A673 (cell line): ENCODE results near the gene SDF4. TPM values are rescaled to one million over a fixed set of nuclear protein-coding genes. Genes with fewer than 3 reads are reported as not detected.

ENCODE experiments used
- BruUV-seq: library from RNA; stranded (reverse); fragments of 400-500 nt; replicated peaks from 2 replicates; lab custom pipeline; 2021; lab: Mats Ljungman, UMichigan
- CTCF ChIA-PET: fragments of 300-600 bp; sonication (Branson Sonifier 250); formaldehyde crosslinking; loops from one replicate; lab custom pipeline; 2022; ENCODE audit warnings: antibody characterized with exemption; lab: Charles Lee
- POLR2A ChIA-PET: fragments of 300-600 bp; sonication (Branson Sonifier 250); formaldehyde crosslinking; loops from one replicate; lab custom pipeline; 2022; ENCODE audit warnings: antibody characterized with exemption; ENCODE audit not compliant: low non-redundant PET; lab: Charles Lee
- DNase-seq: peaks from one replicate; pipeline ENCODE4 v3.0.0-alpha.2; 2015; ENCODE audit warnings: low spot score
- H3K27ac ChIP-seq: fragments of 200-600 bp; sonication (generic); 2 replicates; pipeline ENCODE4 v1.5.1; 2016; ENCODE audit warnings: mixed run types, low read depth, mild to moderate bottlenecking, mixed read lengths, antibody characterized with exemption, low read length; ENCODE audit not compliant: poor library complexity, severe bottlenecking
- H3K27me3 ChIP-seq: fragments of 200-600 bp; sonication (generic); replicated peaks from 2 replicates; pipeline ENCODE4 v1.6.1; 2017; ENCODE audit warnings: mixed run types, low read depth, mild to moderate bottlenecking, mixed read lengths, antibody characterized with exemption, low read length; ENCODE audit not compliant: insufficient read depth, poor library complexity
- H3K36me3 ChIP-seq: fragments of 200-600 bp; sonication (generic); 2 replicates; pipeline ENCODE4 v1.6.1; 2016; ENCODE audit warnings: mixed run types, mild to moderate bottlenecking, mixed read lengths, antibody characterized with exemption, low read length; ENCODE audit not compliant: insufficient read depth, poor library complexity, severe bottlenecking
- H3K4me1 ChIP-seq: fragments of 200-600 bp; sonication (generic); 2 replicates; pipeline ENCODE4 v1.6.1; 2017; ENCODE audit warnings: mixed run types, mild to moderate bottlenecking, mixed read lengths, antibody characterized with exemption, low read length; ENCODE audit not compliant: insufficient read depth, poor library complexity, severe bottlenecking
- H3K4me3 ChIP-seq: fragments of 200-600 bp; sonication (generic); 2 replicates; pipeline ENCODE4 v1.5.1; 2016; ENCODE audit warnings: low read depth, mixed run types, mild to moderate bottlenecking, mixed read lengths, low read length; ENCODE audit not compliant: poor library complexity, severe bottlenecking
- H3K9me3 ChIP-seq: fragments of 200-600 bp; sonication (generic); 2 replicates; pipeline ENCODE4 v1.6.1; 2016; ENCODE audit warnings: mixed run types, low read depth, mild to moderate bottlenecking, mixed read lengths, antibody characterized with exemption, low read length; ENCODE audit not compliant: poor library complexity, severe bottlenecking
- CTCF ChIP-seq: fragments of 300-800, 200-600 bp; sonication (generic); conservative IDR thresholded peaks from 2 replicates; pipeline ENCODE4 v1.5.1; 2017; ENCODE audit warnings: low read depth, mild to moderate bottlenecking, antibody characterized with exemption, low read length, moderate library complexity, mixed read lengths
- EZH2 ChIP-seq: fragments of 200-600 bp; sonication (generic); IDR thresholded peaks from 2 replicates; pipeline ENCODE4 v1.6.1; 2017; ENCODE audit warnings: borderline replicate concordance, low read depth, mild to moderate bottlenecking, mixed read lengths, antibody characterized with exemption, low read length; ENCODE audit not compliant: poor library complexity, severe bottlenecking
- intact Hi-C: fragments of 100-400 bp; cut with micrococcal nuclease; formaldehyde crosslinking; loops from one replicate; pipeline ENCODE4 v1.10.0; 2022; ENCODE audit not compliant: unreplicated experiment
- total RNA-seq: library from RNA; stranded (reverse); gene quantifications from 2 replicates; pipeline ENCODE4 v1.2.3, GENCODE V29; 2021

The SDF4 gene
- total RNA-seq, 1 experiment from 2014 or later = 133 TPM

GRCh38 chr1:1243266-1243660, 11.5 kb upstream of the SDF4 start:
- Histone ChIP-seq H3K9me3 (no peaks in the 10 kb centered on the region), H3K27ac (no peak overlapping the region), H3K36me3 (no peaks in the 10 kb centered on the region), H3K4me1 (no peaks in the 10 kb centered on the region), H3K27me3 (no peaks in the 10 kb centered on the region), H3K4me3 (no peak overlapping the region)
- ChIA-PET POLR2A (no interaction called here), CTCF (no interaction called here)
- TF ChIP-seq EZH2 = no peak
- TF ChIP-seq CTCF = no peak
- intact Hi-C loops = no loop called here
- BruUV-seq = no TSS peak
- no peak for DNase-seq

GRCh38 chr1:1242461-1243265, 10.9 kb upstream of the SDF4 start:
- ChIA-PET CTCF (interaction anchor here (0.5 kb wide), 1 partner anchor 266 kb away, joined by 4 read pairs; no protein-coding TSS in a partner anchor), POLR2A (no interaction called here)
- no peak overlapping the region for H3K27ac ChIP-seq

DNA sequence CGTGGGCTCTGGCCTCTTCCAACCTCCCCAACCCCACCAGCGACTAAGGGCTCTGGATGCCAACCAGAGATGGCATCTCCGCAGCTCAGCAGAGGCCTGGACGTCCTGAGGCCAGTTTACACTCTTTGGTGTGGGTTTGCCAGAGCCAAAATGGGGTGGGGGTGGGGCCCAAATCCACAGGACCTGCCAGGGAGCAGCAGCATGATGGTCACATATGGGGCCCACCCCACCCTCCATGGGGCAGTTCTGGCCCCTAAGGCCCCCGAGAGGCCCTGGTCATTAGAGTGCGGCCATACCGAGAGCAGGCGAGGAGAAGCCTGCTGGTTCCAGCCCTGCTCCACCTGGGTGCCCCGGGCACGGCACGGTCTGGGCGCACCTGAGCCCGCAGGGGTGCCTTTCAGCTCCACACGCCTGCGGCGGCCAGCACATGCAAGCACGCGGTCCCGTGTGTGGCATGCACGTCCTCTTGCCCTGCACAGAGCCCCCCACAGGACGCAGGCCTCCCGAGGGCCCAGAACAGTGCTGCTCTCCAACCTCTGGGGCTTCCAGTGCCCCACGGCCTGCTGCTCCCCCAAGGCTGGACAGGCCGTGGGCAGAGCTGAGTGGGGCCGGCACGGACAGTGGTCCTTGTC, 9.9 kb upstream of the SDF4 start:
- H3K4me3 ChIP-seq = no peak overlapping the region
- POLR2A ChIA-PET = no interaction called here
- CTCF ChIA-PET = interaction anchor here (0.5 kb wide), 1 partner anchor 265 kb away, joined by 4 read pairs; no protein-coding TSS in a partner anchor
- H3K4me1 ChIP-seq = no peaks in the 10 kb centered on the region
- H3K27me3 ChIP-seq = no peaks in the 10 kb centered on the region
- no peak for DNase-seq
- no peaks in the 10 kb centered on the region for H3K9me3 ChIP-seq
- no peak for TF ChIP-seq EZH2
- TF ChIP-seq CTCF = no peak
- no peaks in the 10 kb centered on the region for H3K36me3 ChIP-seq
- H3K27ac ChIP-seq = no peak overlapping the region
- no TSS peak for BruUV-seq
- intact Hi-C loops = no loop called here

More at GRCh38 chr1:1242461-1243265, 10.9 kb upstream of the SDF4 start:
- BruUV-seq = no TSS peak
- Histone ChIP-seq H3K9me3 (no peaks in the 10 kb centered on the region), H3K4me3 (no peak overlapping the region), H3K36me3 (no peaks in the 10 kb centered on the region), H3K27me3 (no peaks in the 10 kb centered on the region), H3K4me1 (no peaks in the 10 kb centered on the region)
- DNase-seq = no peak
- intact Hi-C loops = no loop called here
- TF ChIP-seq EZH2 (no peak), CTCF (no peak)
